GM23338 (cell line): ENCODE measurements around the gene CBR1. TPM values are rescaled to one million over a fixed set of nuclear protein-coding genes. Genes with fewer than 3 reads are reported as not detected.

Source experiments
- ATAC-seq: fragments of 200-7000 bp; cut with Tn5 transposase; 3 replicates; pipeline ENCODE4 v1.9.1; 2020
- DNase-seq: peaks from one replicate; pipeline ENCODE4 v3.0.0-alpha.2; 2015; ENCODE audit warnings: low spot score
- H2AFZ ChIP-seq: fragments of 200-600 bp; sonication (generic); 2 replicates; pipeline ENCODE4 v1.8.0; 2016; ENCODE audit warnings: antibody characterized with exemption, mild to moderate bottlenecking, moderate library complexity
- H3F3A ChIP-seq: fragments of 200-600 bp; sonication (generic); replicated peaks from 2 replicates; pipeline ENCODE4 v1.8.0; 2017; ENCODE audit warnings: antibody characterized with exemption, mixed run types, low read depth
- H3K27ac ChIP-seq: fragments of 200-600 bp; sonication (generic); 2 replicates; pipeline ENCODE4 v1.6.1; 2016; ENCODE audit warnings: low read depth
- H3K27me3 ChIP-seq: fragments of 200-600 bp; sonication (generic); 2 replicates; pipeline ENCODE4 v1.8.0; 2016; ENCODE audit warnings: mild to moderate bottlenecking, mixed run types, moderate library complexity; ENCODE audit not compliant: insufficient read depth
- H3K36me3 ChIP-seq: fragments of 200-600 bp; sonication (generic); 2 replicates; pipeline ENCODE4 v1.8.0; 2016; ENCODE audit warnings: mild to moderate bottlenecking; ENCODE audit not compliant: insufficient read depth
- H3K4me1 ChIP-seq: fragments of 200-600 bp; sonication (generic); 2 replicates; pipeline ENCODE4 v1.8.0; 2016; ENCODE audit warnings: mild to moderate bottlenecking, moderate library complexity; ENCODE audit not compliant: insufficient read depth
- H3K4me2 ChIP-seq: fragments of 200-600 bp; sonication (generic); 2 replicates; pipeline ENCODE4 v1.7.1; 2017; ENCODE audit warnings: mixed run types
- H3K4me3 ChIP-seq: fragments of 200-600 bp; sonication (generic); 2 replicates; pipeline ENCODE4 v1.6.1; 2016; ENCODE audit warnings: mixed run types
- H3K79me2 ChIP-seq: fragments of 200-600 bp; sonication (generic); replicated peaks from 2 replicates; pipeline ENCODE4 v1.8.0; 2017; ENCODE audit warnings: mild to moderate bottlenecking; ENCODE audit not compliant: insufficient read depth
- H3K9me2 ChIP-seq: fragments of 200-600 bp; sonication (generic); 2 replicates; pipeline ENCODE4 v1.8.0; 2017; ENCODE audit not compliant: insufficient read depth
- H4K20me1 ChIP-seq: fragments of 200-600 bp; sonication (generic); replicated peaks from 2 replicates; pipeline ENCODE4 v1.8.0; 2017; ENCODE audit warnings: mild to moderate bottlenecking; ENCODE audit not compliant: insufficient read depth
- H3K27ac Mint-ChIP-seq: 2 replicates; pipeline ENCODE4 v1.8.0; 2020; ENCODE audit warnings: inconsistent platforms, mild to moderate bottlenecking, moderate library complexity, mixed read lengths
- H3K27me3 Mint-ChIP-seq: 3 replicates; pipeline ENCODE4 v1.8.0; 2022; ENCODE audit warnings: low read depth, mild to moderate bottlenecking, moderate library complexity, mixed read lengths, inconsistent platforms; ENCODE audit not compliant: insufficient read depth, poor library complexity
- H3K36me3 Mint-ChIP-seq: 3 replicates; pipeline ENCODE4 v1.8.0; 2021; ENCODE audit warnings: low read depth, mild to moderate bottlenecking, inconsistent platforms, moderate library complexity, mixed read lengths
- H3K4me1 Mint-ChIP-seq: 3 replicates; pipeline ENCODE4 v1.8.0; 2020; ENCODE audit warnings: mild to moderate bottlenecking, inconsistent platforms, mixed read lengths
- H3K4me3 Mint-ChIP-seq: 3 replicates; pipeline ENCODE4 v1.8.0; 2021; ENCODE audit warnings: moderate library complexity, mild to moderate bottlenecking, inconsistent platforms, mixed read lengths
- H3K9me3 Mint-ChIP-seq: 3 replicates; pipeline ENCODE4 v1.8.0; 2020; ENCODE audit warnings: moderate library complexity, mild to moderate bottlenecking, inconsistent platforms, mixed read lengths
- CREB1 ChIP-seq: fragments of 250-450 bp; sonication (Bioruptor Pico); IDR thresholded peaks from 2 replicates; pipeline ENCODE4 v1.5.0; 2020; ENCODE audit warnings: low read depth, mild to moderate bottlenecking, moderate library complexity
- CTCF ChIP-seq, 2 experiments: fragments of 200-600 bp in 1 of 2; sonication (generic) in 1 of 2; conservative IDR thresholded peaks; 2 replicates each; pipeline versions ENCODE4 v1.5.1 to v1.6.1; 2016 to 2017; ENCODE audit warnings: antibody characterized with exemption in 2 of 2, low read depth in 2 of 2, mild to moderate bottlenecking in 2 of 2, moderate library complexity in 1 of 2
- ETS1 ChIP-seq: IDR thresholded peaks from 2 replicates; pipeline ENCODE4 v1.6.1; 2016; ENCODE audit warnings: antibody characterized with exemption
- EZH2 ChIP-seq: fragments of 200-600 bp; sonication (generic); IDR thresholded peaks from one replicate; pipeline ENCODE4 v1.8.0; 2017; ENCODE audit warnings: antibody characterized with exemption, mild to moderate bottlenecking, low read depth; ENCODE audit not compliant: unreplicated experiment
- EZH2phosphoT487 ChIP-seq: fragments of 200-600 bp; sonication (generic); IDR thresholded peaks from one replicate; pipeline ENCODE4 v1.8.1; 2018; ENCODE audit warnings: antibody characterized with exemption; ENCODE audit not compliant: unreplicated experiment
- JUNB ChIP-seq: IDR thresholded peaks from one replicate; pipeline ENCODE4 v1.6.1; 2016; ENCODE audit warnings: antibody characterized with exemption; ENCODE audit not compliant: unreplicated experiment
- NANOG ChIP-seq: IDR thresholded peaks from 2 replicates; pipeline ENCODE4 v1.6.1; 2016; ENCODE audit warnings: antibody characterized with exemption, borderline replicate concordance
- POLR2AphosphoS5 ChIP-seq: IDR thresholded peaks from 2 replicates; pipeline ENCODE4 v1.6.1; 2016; ENCODE audit warnings: antibody characterized with exemption, low read depth
- REST ChIP-seq: IDR thresholded peaks from one replicate; pipeline ENCODE4 v1.6.1; 2018; ENCODE audit warnings: antibody characterized with exemption; ENCODE audit not compliant: unreplicated experiment
- ZNF114 ChIP-seq: fragments of 250-450 bp; sonication (Bioruptor Pico); IDR thresholded peaks from 2 replicates; pipeline ENCODE4 v1.5.0; 2020; ENCODE audit warnings: mild to moderate bottlenecking, moderate library complexity
- ZNF331 ChIP-seq: fragments of 250-450 bp; sonication (Bioruptor Pico); IDR thresholded peaks from 2 replicates; pipeline ENCODE4 v1.5.0; 2020; ENCODE audit warnings: low read depth, mild to moderate bottlenecking, moderate library complexity
- ZNF462 ChIP-seq: fragments of 250-450 bp; sonication (Bioruptor Pico); IDR thresholded peaks from 2 replicates; pipeline ENCODE4 v1.5.0; 2020; ENCODE audit warnings: mild to moderate bottlenecking, moderate library complexity
- polyA plus RNA-seq: library from polyadenylated mRNA; unstranded; fragments of >200 nt; fragmentation: Nextera tagmentation; extraction: Ambion mirVana; gene quantifications from 2 replicates; pipeline ENCODE4 v1.2.1, GENCODE V29; 2016
- total RNA-seq: library from RNA; depleted of rRNA; stranded (reverse); fragments of >200 nt; shearing (Covaris generic); gene quantifications from 2 replicates; pipeline ENCODE4 v1.2.3, GENCODE V29; 2014

The CBR1 gene
- total and polyA plus RNA-seq, 2 experiments from 2014 or later, result 285 to 487 TPM

- Histone ChIP-seq H3F3A (peaks cover 14% of the 10 kb centered on the region), H2AFZ (no peak overlapping the region), H4K20me1 (0 out of 2 replicates have a peak, but pooled peaks cover 5% of the 10 kb centered on the region), H3K27ac (no peak overlapping the region), H3K4me1 (peaks cover 20% of the 10 kb centered on the region), H3K4me2 (no peak overlapping the region), H3K4me3 (no peak overlapping the region), H3K36me3 (peaks cover 62% of the 10 kb centered on the region), H3K9me2 (no peaks in the 10 kb centered on the region), H3K79me2 (peaks cover 53% of the 10 kb centered on the region), H3K27me3 (no peaks in the 10 kb centered on the region)
- H3K36me3 Mint-ChIP-seq, result peaks cover 74% of the 10 kb centered on the region
- TF ChIP-seq CREB1 (CRISPR knock-in tag) (no peak), ZNF331 (no peak), JUNB (no peak), EZH2phosphoT487 (no peak), NANOG (no peak), ZNF114 (CRISPR knock-in tag) (no peak), ZNF462 (CRISPR knock-in tag) (no peak), CTCF (conservative IDR thresholded peaks at IDR 0.05; ENCODE audit: low read depth in 2 of 2) (no peak), EZH2 (no peak), POLR2AphosphoS5 (no peak), REST (no peak), ETS1 (no peak)
- no peak overlapping the region for H3K27ac Mint-ChIP-seq
- DNase-seq (no peak), ATAC-seq (no peak)
- H3K4me1 Mint-ChIP-seq, result peaks cover 16% of the 10 kb centered on the region
- no peaks in the 10 kb centered on the region; the same call in 2 of the 3 replicates for H3K9me3 Mint-ChIP-seq
- no peak overlapping the region for H3K4me3 Mint-ChIP-seq
- peaks cover 9% of the 10 kb centered on the region for H3K27me3 Mint-ChIP-seq
Observed at GRCh38 chr21:36055551-36055950, 14.3 kb upstream of the CBR1 start.
